Esophagus muscularis mucosa (tissue), 3 donors: ENCODE data around the gene GPC1.

ENCODE experiments used
- CTCF ChIP-seq, 3 experiments: fragments of 200-600 bp in 2 of 3; fragments of 450-650 bp in 1 of 3; sonication (generic) in 2 of 3; IDR thresholded peaks; one replicate each; pipeline ENCODE4 v1.5.1; 2017 to 2019; ENCODE audit warnings: antibody characterized with exemption in 3 of 3, mild to moderate bottlenecking in 2 of 3, moderate library complexity in 1 of 3
- EP300 ChIP-seq: sonication (generic); formaldehyde crosslinking; IDR thresholded peaks from one replicate; pipeline ENCODE4 v1.6.1; 2017; ENCODE audit warnings: antibody characterized with exemption

GRCh38 chr2:240402566-240403272, 32.7 kb upstream of the GPC1 start:
- TF ChIP-seq EP300 (no peak), CTCF (IDR thresholded peaks at IDR 0.05) (no peak)
